HG03159 (cell line): ENCODE measurements around the gene RAB27B.
A peak's percentile ranks its signal among the peaks of the same experiment; 100 is the strongest.
"Not testable (repeated sequence)": the region's sequence is repeated elsewhere in the genome, so short reads cannot be mapped to it uniquely, and the experiment has no call there.

Experiments used
- ATAC-seq: cut with Tn5 transposase; IDR thresholded peaks from one replicate; pipeline ENCODE4 v1.9.1; 2021; ENCODE audit warnings: mild to moderate bottlenecking, moderate library complexity; ENCODE audit not compliant: unreplicated experiment

Gene RAB27B

DNA sequence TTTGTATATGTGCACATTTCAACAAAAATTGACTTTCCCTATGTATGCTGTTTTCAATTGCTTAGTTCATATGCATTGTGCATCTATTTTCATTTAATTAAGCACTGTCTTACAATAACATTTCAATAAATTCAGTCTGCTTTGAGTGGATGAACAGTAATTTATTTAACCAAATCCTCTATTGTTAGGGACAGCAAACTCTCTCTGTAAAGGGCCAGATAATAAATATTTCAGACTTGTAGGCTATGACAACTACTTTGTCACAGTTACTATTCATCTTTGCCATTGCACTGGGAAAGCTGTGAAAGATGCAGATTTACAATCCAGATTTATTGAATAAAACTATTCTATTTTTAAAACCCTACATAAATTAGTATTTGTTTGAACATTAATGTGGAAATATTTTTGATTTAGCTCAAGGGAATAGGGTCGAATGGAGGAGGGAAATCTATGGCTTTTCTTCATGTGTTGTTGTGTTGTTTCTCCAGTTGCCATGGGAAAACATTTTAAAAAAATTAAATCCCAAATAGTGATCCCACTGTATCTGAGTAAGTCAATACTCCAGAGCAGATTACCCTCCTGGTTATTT lies 14.2 kb upstream of the RAB27B start:
- no peak for ATAC-seq

DNA sequence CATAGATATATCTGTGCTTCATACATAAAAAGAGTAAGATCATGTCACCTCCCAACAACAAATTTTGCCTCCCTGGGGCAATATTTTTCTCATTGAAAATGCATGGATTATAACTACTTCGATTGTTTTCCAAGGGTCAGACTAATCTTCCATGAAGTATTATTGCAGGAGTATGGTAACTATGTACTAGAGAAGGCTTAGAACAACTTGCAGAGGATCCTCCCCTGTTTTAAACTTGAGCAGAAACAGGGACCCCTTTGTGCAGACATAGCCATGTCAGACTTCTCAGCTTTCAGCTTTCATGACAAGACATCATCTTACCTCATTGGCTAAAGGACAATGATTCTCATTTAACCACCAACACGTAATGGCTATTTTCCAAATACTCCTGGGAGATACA lies 13.2 kb upstream of the RAB27B start:
- no peak for ATAC-seq

DNA sequence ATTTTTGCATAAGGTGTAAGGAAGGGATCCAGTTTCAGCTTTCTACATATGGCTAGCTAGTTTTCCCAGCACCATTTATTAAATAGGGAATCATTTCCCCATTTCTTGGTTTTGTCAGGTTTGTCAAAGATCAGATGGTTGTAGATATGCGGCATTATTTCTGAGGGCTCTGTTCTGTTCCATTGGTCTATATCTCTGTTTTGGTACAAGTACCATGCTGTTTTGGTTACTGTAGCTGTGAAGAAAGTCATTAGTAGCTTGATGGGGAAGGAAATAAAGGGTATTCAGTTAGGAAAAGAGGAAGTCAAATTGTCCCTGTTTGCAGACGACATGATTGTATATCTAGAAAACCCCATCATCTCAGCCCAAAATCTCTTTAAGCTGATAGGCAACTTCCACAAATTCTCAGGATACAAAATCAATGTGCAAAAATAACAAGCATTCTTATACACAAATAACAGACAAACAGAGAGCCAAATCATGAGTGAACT lies 7.4 kb upstream of the RAB27B start:
- ATAC-seq = not testable (repeated sequence)

DNA sequence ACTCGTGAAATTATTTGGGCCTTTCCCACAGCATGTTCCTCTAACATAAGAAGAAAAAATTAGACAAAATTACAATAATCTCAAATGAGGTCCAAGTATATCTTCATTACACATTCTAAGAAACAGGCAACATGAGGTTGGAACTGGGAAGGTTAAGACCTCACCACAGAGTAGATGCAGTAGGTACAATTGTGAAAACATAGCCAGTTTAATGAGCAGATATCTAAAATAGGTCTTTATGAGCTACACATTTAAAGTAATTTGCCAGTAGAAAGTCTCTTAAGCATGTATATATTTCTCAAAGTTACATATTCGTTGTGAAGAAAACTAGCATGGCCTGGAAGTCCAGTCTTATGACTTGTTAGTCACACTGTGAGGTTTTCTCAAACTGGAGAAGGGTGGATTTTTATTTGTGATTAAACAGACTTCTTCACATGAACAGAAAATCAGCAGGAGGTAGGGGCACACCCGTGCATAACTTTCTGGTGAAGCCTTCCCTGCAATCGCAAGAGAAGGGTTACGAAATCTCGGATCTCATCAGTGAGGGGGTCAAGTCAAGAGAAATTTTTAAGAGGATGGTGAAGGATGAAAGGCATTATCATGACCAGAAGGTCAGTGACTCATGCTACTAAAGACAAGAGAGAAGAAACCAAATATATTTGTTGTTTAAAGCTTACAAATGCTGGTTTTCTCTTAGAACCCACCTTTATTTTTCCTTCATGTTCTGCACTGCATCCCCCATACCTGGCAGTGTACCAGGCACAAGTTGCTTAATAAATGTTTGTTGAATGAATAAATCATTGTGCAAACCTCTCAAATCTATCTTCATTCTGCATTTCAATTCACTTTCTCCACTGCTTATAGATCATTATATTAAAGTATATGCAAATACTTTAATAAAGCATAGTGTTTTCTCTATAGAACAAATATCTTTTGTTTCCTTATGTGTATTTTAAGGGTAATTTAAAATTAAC lies 5.1 kb upstream of the RAB27B start:
- no peak for ATAC-seq

DNA sequence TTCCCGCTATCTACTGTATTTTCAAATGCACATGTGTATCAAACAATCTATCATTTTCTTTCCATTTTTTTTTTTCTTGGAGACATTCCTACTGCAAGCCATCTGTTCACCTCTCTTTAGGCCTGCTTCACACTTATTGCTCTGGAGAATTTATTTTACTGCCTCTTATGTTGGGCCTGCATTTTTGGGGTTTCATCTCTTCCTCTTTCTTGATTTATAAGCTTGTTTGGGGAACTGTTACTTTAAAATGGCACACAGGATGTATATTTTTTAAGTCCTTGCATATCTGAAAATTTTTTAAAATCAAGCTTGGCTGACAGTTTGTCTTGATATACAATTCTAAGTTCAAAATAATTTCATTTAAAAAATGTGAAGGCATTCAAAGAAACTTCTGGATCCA lies 3.5 kb upstream of the RAB27B start:
- ATAC-seq = no peak

DNA sequence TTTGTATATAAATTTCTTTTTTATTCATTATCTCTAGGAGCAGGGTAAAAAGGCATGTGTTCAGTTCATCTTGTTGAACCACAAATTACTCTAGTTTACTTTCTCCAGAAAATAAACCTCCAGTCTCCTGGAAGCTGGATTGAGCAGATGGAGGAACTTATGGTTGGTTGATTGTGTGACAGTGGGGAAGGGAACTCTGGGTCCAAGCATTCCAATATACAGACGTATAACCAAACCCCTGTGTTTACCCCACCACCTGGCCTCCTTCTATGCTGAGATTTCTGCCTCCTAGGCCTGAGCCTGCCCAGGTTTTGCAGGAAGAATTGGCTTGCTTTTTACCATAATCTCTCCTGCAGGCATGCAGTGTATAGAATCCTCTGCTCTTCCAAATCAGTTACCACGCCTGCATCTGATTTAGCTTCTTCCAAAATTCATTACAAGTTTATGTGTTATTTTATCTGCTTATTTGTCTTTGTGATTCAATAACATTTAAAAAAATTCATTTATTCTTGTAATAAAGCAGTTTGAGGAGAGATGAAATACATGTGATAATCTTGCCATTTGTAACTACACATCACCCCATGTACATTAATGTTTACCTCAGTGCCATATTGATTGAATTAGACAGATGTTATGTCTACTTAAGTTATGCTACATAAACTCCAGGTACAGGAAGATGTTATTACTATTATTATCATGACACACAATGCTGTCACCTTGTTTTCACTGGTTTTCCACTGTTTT lies 2.5 kb upstream of the RAB27B start:
- ATAC-seq = no peak

DNA sequence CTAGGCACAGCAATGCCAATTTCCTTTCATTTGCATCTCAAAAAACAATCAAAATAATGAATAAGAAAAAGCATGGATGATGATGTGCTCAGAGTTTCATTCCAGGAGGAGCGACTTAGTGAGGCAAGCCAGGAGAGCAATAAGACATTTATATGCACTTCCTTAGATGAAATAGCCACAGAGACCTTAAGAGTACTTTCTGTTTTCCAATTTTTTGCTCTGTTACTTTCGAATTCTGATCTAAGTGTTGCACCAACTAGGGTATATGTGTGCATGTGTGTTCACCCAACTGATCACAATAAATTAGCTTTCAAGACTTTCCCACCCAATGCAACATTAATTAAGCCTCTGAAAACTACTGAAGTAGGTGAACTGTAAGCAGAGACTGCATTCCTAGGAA lies 709 bp downstream of the RAB27B start:
- no peak for ATAC-seq

DNA sequence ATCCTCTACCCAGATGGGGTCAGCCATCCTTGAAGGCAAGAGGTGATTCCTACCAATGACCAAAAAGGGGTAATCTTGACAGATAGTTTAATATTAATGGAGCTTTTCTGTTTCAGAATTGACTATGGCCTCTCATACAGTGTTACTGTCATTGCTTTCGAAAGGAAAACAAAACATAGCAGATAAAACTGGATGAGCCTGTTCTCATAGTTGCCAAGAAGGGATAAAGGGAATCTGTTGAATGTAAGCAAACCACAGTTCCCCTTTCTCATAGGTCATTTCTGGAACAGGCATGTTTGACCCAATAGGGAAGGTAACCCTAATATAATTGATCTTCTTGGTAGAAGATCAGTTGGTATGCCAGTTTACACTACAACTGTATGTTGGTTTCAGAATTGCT lies 1.6 kb downstream of the RAB27B start:
- no peak for ATAC-seq

DNA sequence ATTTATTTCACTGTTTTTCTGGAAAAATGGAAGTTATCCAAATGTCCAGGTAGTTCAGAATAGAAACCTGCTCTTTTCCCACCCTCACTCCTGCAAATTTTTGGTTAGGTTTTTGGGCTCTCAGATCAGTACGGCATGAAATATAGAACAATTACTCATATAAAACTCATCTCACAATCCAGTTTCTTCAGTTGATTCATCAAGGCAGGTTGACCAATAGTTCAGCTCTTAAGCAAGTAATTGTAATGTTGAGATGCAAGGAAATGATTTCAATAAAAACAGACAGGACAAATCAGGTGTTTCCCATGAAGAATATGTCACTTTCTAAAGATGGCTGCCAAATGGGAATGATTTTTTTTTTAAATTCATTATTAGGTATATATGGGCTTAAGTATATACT lies 2.0 kb downstream of the RAB27B start:
- no peak for ATAC-seq

DNA sequence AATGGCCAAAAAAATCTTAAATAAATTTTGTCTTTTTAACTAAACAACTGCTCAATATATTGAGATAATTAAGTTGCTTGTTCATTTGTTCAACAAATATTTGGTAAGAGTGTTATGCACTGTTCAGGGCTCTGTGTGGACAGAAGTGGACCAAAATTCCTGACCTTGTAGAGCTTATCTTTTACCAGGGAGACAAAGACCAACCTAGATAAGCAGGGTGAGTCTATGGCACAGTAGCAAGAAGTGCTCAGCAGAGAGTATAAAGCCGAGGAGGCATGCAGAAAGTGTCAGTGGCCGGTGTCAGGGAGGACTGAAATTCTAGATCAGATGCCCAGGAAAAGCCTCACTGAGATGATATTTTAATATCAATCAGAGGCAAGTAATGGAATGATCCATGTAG lies 2.6 kb downstream of the RAB27B start:
- ATAC-seq = no peak

DNA sequence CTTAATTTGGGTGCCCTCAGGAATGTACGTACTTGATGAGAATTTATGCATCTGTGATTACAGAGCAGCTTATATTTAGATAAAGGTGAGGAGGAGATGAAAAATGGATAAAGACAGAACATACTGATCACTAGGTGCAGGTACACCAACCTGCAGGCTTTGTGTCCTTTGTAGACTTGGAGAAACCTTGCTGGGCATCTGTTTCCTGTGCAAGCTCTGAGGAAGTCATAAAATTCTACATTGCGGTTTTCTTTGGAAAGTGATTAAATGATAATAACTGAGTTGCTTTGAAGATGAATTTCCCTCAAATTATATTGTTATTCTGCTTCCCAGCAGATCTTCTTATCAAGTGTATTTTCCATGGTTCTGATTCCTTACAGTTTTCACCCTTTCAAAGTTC lies 7.7 kb downstream of the RAB27B start:
- no peak for ATAC-seq

DNA sequence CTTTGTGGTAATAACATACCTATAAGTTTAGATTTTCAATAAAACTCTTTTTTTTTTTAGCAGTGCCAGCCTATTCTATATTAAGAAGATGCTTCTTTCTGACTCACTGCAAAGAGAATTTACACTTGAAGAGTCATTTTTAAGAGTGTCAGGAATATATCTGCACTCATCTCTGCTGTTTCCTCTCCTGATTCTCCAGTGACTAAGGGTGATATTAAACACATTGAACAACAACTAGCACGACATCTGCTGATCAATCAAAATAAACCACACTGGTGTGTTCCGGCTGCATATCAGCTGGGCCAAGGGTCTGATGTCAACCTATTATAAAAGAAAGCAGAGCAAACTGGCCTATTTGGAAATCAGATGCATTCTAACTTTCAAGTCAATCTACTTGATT lies 15.0 kb downstream of the RAB27B start:
- ATAC-seq = no peak

DNA sequence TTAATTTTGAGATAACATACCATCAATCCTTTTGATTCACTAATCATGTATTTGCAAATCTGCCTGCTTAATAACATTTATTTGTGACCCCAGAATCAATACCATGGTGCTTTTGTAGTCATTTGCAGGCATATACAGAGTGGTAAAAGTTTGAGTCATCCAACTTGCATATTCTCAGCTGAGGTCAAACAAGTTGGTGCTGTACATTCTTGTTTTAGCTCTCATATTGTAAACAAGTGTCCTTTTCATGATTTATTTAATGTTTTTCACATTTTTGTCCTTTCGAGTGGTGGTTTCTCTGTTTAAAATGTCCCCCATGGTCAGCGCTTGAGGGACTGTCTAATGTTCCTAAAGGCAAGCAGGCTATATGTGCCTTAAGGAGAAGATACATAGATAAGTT lies 17.5 kb downstream of the RAB27B start:
- ATAC-seq = no peak

DNA sequence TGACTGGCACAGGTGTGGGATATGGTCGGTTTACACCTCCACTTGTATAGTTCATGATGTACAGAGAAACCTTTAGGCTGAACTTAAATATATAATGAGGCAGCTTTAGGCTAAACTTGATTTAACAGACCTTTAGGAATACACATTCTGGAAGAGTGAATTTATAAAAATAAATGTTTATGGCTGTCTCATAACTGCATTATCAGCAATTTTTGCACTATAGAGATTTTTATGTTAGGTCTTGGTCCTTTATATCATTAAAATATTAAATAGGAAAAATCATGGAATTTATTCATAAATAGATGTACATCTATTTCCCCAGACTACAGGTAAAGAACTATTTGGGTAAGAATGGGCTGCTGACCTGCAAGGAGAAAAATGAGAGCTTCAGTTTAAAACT lies 19.8 kb downstream of the RAB27B start:
- ATAC-seq = no peak

DNA sequence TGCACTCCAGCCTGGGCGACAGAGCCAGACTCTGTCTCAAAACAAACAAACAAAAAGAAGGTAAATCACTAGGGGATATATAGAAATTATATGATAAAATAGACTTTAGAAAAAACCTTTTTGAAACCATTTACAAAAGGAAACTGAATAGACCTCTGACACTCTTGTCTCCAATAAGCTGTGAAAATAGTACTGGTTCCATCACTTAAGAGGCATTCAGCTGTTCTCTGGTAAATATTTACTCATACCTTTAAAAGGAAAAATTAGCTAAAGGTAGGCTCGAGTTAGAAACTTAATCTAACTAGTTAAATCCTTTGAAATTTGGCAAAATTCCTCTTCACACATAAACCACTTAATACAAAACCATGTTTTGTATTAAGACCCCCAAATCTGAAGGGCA lies 21.4 kb downstream of the RAB27B start:
- no peak for ATAC-seq

DNA sequence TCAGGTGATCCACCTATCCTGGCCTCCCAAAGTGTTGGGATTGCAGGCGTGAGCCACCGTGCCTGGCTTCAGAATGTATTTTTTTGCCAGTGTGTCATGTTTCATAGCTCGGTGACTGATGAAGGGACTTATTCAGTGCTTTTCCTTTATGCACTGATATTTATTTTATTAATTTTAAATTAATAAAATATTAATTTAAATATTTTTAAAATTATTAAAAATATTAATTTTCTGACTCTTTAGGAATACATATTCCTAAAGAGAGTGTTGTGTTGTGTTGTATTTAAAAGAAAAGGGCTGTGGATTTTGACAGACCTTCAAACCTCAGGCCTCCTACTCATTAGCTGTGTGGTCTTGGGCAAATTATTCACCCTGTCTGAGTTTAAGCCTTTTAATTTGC lies 22.3 kb downstream of the RAB27B start:
- no peak for ATAC-seq

DNA sequence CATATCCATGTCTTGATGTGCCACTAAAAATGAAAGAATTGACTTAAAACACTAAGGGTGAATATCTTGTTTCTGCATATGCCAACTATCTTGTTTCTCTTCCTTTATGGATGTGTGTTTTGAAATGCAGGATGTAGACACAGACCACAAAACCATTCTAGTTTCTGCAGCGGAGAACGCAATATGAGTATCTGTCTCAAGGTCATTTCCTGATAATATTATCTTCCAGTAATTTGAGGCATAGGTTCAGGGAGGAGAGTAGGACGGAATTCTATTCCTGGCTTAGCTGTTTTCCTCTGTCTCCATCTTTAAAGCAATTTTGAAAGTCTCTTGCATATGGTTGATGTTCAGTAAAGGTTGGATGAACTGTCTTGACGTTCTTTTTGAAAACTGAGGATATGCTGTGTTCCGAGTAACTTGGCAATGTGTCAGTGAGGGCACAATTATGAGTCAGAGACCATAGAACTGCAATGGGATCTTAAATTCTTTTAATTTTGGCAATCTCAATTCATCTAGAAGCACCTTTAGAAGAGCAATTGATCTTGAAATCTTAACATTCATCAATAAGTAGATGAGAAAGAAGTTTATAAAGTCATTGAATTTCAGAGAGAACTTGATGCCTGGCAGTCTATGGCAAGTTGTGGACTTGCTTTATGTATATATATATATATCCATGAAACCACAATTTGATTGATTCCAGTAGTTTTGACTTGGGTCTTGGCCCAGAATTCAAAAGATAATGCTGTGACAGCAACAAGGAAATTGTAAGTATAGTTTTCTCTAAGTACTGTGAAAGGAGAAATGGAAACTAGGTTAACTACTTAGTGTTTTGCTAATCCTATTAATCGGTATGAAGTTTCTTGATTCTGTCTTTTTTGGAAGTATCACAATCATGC lies 24.8 kb downstream of the RAB27B start:
- peak; percentile 46 for ATAC-seq

DNA sequence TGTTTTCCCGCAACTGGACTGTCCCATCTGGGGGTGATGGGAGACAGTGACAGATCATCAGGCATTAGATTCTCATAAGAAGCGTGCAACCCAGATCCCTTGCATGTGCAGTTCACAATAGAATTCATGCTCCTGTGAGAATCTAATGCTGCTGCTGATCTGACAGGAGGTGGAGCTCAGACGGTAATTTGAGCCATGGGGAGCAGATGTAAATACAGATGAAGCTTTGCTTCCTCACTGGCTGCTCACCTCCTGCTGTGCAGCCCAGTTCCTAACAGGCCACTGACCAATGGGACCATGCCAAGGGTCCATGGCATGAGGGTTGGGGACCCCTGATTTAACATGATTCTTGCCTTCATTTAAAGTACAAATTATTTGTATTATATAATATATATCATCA lies 26.8 kb downstream of the RAB27B start:
- ATAC-seq = not testable (repeated sequence)

DNA sequence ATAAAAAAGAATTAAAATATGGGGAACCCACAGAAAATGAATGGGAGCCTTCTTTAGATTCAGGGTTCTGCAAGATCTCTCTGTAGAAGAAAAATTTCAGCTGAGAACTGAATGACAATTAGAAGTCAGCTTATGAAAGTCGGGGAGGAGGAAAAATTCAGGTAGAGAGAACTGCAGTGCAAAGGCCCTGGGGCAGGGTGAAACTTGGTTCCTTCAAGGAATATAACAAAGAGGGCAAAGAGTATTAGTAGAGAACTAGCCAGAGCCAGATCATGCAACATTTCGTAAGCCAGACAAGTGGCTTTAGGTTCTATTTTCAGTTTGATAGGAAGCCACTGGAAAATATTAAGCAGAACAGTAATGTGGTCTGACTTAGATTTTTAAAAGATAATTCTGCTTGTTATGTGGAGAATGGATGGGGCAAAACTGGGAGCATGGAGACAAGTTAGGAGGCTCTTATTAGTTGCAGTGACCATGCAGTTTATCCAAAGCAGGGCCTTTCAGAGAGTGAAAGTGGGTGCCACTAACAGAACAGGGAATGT lies 27.9 kb downstream of the RAB27B start:
- ATAC-seq = no peak

DNA sequence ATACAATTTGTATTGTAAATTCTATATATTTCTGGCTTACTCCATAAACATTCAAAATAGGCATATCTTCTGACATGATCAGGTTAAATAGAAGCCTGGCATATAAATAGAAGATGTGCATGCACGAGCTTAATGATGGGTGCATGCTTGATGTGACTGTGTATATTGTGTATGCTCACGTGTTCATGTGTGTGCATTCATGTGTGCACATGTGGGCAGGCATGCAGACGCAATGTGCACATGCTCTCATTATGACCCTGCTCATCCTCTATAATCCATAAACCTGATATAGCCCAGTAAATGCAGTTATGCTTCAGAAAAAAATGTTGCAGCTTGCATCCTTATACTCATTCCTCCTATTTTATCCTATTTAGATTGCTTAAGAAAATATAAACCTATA lies 29.2 kb downstream of the RAB27B start:
- no peak for ATAC-seq
